Ascending aorta (tissue), 2 donors: ENCODE data around the gene FANCE. TPM values are rescaled to one million over a fixed set of nuclear protein-coding genes. Genes with fewer than 3 reads are reported as not detected.

Experiments
- DNase-seq, 2 donors: peaks; one replicate each; pipeline ENCODE4 v3.0.0-alpha.2; 2019; ENCODE audit warnings: low spot score in 2 of 2
- H3K27ac ChIP-seq, 2 donors: fragments of 200-600 bp; sonication (generic); one replicate each; pipeline ENCODE4 v1.5.1; 2016 to 2017; ENCODE audit warnings: mild to moderate bottlenecking in 1 of 2
- H3K27me3 ChIP-seq: fragments of 200-600 bp; sonication (generic); one replicate; pipeline ENCODE4 v1.5.1; 2017
- H3K36me3 ChIP-seq, 2 donors: fragments of 200-600 bp; sonication (generic); one replicate each; pipeline ENCODE4 v1.5.1; 2016
- H3K4me1 ChIP-seq, 2 donors: fragments of 200-600 bp; sonication (generic); one replicate each; pipeline ENCODE4 v1.5.1; 2016 to 2017; ENCODE audit warnings: mild to moderate bottlenecking in 1 of 2
- H3K4me3 ChIP-seq, 2 donors: fragments of 200-600 bp; sonication (generic); one replicate each; pipeline ENCODE4 v1.5.1; 2016 to 2017; ENCODE audit warnings: mild to moderate bottlenecking in 1 of 2
- H3K9me3 ChIP-seq, 2 donors: fragments of 200-600 bp; sonication (generic); one replicate each; pipeline ENCODE4 v1.5.1; 2016
- intact Hi-C: fragments of 100-400 bp; cut with DNase I; formaldehyde crosslinking; loops from one replicate; pipeline ENCODE4 v1.15.1; 2023
- total RNA-seq: library from RNA; depleted of rRNA; stranded (reverse); fragments of >200 nt; gene quantifications from one replicate; pipeline ENCODE4 v1.1.0, GENCODE V29; 2016
- TF ChIP-seq, protein P1 (sequence below), 3 experiments: fragments of 200-600 bp in 2 of 3; fragments of 450-650 bp in 1 of 3; sonication (generic) in 2 of 3; IDR thresholded peaks; one replicate each; pipeline ENCODE4 v1.5.1; 2016 to 2019; ENCODE audit warnings: antibody characterized with exemption in 3 of 3, mild to moderate bottlenecking in 1 of 3, moderate library complexity in 1 of 3

The FANCE gene
- total RNA-seq, 1 donor from 2014 or later, result 0.32 TPM

DNA sequence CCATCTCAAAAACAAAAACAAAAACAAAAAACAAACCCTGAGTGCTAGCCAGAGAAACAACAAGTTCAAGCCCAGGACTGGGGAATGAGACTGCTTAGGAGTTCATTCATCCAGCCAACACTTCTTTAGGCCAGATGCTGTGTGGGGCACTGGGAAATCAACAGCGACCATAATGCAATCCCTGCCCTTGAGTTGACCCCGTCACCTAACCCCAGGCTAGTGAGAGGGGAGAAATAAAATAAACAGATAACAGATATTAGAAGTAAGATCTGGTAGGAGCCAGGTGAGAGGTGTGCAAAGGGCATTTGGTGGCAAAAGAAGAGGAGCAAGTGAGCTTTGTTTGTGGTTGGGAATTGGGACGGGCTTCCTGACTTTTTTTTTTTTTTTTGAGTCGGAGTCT, 11.2 kb downstream of the FANCE start:
- no peaks in the 10 kb centered on the region for H3K27me3 ChIP-seq
- no peak for DNase-seq
- H3K27ac ChIP-seq, result no peak overlapping the region
- no peak overlapping the region for H3K4me3 ChIP-seq
- no peaks in the 10 kb centered on the region for H3K9me3 ChIP-seq
- intact Hi-C loops, result no loop called here
- peaks cover 0 to 6% of the 10 kb centered on the region in 2 donors for H3K4me1 ChIP-seq
- peaks cover 5 to 23% of the 10 kb centered on the region in 2 donors for H3K36me3 ChIP-seq
- TF ChIP-seq, protein P1, sequence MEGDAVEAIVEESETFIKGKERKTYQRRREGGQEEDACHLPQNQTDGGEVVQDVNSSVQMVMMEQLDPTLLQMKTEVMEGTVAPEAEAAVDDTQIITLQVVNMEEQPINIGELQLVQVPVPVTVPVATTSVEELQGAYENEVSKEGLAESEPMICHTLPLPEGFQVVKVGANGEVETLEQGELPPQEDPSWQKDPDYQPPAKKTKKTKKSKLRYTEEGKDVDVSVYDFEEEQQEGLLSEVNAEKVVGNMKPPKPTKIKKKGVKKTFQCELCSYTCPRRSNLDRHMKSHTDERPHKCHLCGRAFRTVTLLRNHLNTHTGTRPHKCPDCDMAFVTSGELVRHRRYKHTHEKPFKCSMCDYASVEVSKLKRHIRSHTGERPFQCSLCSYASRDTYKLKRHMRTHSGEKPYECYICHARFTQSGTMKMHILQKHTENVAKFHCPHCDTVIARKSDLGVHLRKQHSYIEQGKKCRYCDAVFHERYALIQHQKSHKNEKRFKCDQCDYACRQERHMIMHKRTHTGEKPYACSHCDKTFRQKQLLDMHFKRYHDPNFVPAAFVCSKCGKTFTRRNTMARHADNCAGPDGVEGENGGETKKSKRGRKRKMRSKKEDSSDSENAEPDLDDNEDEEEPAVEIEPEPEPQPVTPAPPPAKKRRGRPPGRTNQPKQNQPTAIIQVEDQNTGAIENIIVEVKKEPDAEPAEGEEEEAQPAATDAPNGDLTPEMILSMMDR (IDR thresholded peaks at IDR 0.05), result no peak

DNA sequence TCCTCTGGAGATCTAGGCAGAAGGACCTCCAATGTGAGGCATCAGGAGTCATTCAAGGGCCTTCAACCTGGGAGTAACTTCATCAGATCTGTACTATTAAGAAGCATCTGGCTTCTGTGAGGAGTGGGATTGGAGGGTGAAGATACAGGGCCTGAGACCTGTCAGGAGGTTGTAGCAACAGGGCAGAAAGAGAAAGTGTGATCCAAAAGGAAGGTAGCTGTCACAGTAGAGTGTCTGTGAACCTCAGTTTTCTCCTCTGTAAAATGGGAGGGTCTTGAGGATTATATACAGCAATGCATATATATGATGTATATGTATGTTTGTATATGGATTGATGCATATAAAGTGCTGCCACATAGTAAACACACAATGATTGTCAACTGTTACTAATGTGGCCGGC, 13.5 kb downstream of the FANCE start:
- Histone ChIP-seq H3K9me3 (no peaks in the 10 kb centered on the region), H3K4me1 (peaks cover 5 to 14% of the 10 kb centered on the region in 2 donors), H3K4me3 (no peak overlapping the region), H3K36me3 (peaks cover 2 to 17% of the 10 kb centered on the region in 2 donors), H3K27me3 (no peaks in the 10 kb centered on the region), H3K27ac (no peak overlapping the region)
- DNase-seq, result no peak
- TF ChIP-seq, protein P1 (IDR thresholded peaks at IDR 0.05), result no peak
- intact Hi-C loops, result no loop called here

DNA sequence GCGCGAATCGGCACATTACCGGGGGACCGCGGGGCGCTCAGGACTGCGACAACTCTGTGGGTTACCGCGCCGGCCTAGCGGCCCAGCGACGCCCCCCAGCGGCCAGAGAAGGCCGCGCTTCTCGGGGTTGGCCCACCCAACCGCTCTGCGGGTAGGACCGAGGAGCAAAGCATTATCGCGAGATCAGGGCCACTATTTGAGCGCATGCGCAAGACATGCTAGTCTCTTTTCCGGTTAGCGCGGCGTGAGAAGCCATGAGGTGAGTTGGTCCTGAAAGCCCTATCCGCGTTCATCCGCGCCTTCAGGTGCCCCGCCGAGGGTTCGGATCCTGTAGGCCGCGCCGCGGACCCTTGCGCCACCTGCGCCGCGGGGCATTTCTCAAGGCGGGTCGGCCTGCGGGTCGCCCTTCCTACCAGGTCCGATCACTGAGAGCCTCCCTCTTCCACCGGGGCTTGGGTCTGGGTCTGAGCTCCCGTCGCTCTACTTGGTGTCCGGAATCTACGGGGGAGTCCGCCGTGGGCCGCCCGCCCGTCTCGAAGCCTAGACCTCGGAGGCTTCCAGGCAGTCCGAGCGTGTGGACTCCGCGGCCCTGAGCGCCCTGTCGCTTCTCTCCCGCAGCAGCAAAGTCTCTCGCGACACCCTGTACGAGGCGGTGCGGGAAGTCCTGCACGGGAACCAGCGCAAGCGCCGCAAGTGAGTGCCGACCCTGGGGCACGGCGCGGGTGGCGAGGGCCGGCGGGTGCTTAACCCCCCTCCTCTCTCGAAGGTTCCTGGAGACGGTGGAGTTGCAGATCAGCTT, 16.2 kb downstream of the FANCE start, which contains the start of gene RPL10A:
Gene RPL10A (plus strand): TSS at position 221 of the 799 bp plus-strand sequence. CDS start 34 bp downstream, at position 255.
- intact Hi-C loops, result loop anchor here (1.0 to 2.0 kb wide), 4 partner anchors 16 to 126 kb away; partner anchors contain the start of genes FANCE, PPARD and TEAD3
- Histone ChIP-seq H3K27ac (peak within 1 kb of the TSS; percentile 84 to 88), H3K4me3 (peak within 1 kb of the TSS; percentile 72 to 78), H3K36me3 (peaks cover 26 to 33% of the 10 kb centered on the region in 2 donors), H3K27me3 (no peaks in the 10 kb centered on the region), H3K4me1 (peaks cover 5 to 19% of the 10 kb centered on the region in 2 donors), H3K9me3 (no peaks in the 10 kb centered on the region)
- peak; percentile 82 to 97 for DNase-seq
- TF ChIP-seq, protein P1 (IDR thresholded peaks at IDR 0.05), result peak; percentile 97 to 98 (median 98)

DNA sequence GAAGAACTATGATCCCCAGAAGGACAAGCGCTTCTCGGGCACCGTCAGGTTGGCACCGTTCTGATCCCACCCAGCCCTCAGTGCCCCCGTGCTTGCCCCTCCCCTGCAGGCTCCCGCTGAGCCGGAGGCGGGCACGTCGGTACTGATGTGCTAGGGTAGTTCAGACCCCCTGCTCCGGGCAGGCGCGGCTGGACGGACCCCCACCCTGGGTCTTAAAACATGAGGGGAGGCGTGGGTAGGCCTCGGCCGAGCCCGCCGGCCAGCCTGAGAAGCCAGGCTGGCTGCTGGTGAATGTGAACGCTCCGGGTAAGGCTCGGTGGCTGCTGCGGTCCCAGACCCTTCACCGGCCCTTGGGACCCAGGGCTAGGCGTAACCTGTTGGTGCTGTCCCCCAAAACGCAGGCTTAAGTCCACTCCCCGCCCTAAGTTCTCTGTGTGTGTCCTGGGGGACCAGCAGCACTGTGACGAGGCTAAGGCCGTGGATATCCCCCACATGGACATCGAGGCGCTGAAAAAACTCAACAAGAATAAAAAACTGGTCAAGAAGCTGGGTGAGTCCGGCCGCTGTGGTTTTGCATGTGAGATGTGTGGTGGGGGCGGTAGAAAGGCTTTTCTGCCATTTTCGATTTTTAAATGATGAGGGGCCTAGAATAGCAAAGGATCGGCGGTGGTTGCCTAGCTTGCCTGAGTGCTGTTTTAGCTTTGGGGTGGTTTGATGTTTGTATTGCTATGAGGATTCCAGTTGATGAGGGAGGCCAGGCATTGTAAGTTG, 17.0 kb downstream of the FANCE start:
- Histone ChIP-seq H3K4me3 (peak overlapping the region; percentile 72 to 78), H3K36me3 (peaks cover 29 to 39% of the 10 kb centered on the region in 2 donors), H3K27ac (peak overlapping the region; percentile 84 to 88), H3K9me3 (no peaks in the 10 kb centered on the region), H3K27me3 (no peaks in the 10 kb centered on the region), H3K4me1 (peaks cover 5 to 19% of the 10 kb centered on the region in 2 donors)
- intact Hi-C loops, result loop anchor here (1.0 to 2.0 kb wide), 4 partner anchors 17 to 127 kb away; partner anchors contain the start of genes FANCE, PPARD and TEAD3
- DNase-seq, result no peak
- TF ChIP-seq, protein P1 (IDR thresholded peaks at IDR 0.05), result no peak

DNA sequence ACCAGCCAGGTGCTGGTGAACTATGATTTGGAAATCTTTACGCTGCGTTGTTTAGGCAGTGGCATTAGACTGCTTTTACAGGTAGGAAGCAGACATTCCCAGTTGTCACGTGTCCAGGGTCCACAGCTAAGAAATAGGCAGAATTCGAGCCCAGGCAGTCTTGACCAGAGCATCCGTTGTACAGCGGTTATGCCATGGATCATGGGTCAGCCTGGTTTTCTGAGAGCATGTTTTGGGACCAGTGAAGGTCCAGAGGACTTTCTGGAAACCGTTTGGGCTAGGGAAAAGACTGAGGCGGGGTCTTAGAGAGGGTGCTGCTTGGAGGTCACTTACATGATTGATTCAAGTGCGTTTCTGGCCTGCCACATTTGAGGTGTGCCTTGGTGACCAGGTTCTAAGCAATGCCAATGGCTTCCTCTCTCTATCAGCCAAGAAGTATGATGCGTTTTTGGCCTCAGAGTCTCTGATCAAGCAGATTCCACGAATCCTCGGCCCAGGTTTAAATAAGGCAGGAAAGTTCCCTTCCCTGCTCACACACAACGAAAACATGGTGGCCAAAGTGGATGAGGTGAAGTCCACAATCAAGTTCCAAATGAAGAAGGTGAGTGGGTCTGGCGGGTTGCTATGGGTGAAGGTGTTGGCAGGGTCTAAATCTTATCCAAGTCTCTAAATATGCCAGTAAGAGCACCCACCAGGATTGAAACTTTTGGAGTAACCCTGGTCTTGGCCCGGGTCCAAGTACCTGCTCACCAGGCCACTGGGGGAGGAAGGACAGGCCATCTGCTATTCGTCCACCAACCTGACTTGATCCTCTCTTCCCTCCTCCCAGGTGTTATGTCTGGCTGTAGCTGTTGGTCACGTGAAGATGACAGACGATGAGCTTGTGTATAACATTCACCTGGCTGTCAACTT, 17.9 kb downstream of the FANCE start:
- Histone ChIP-seq H3K36me3 (peaks cover 38 to 47% of the 10 kb centered on the region in 2 donors), H3K27me3 (no peaks in the 10 kb centered on the region), H3K27ac (peak overlapping the region; percentile 84 to 88), H3K4me3 (peak overlapping the region; percentile 72 to 78), H3K9me3 (no peaks in the 10 kb centered on the region), H3K4me1 (peaks cover 5 to 19% of the 10 kb centered on the region in 2 donors)
- no peak for DNase-seq
- intact Hi-C loops, result loop anchor here (2.0 kb wide), 1 partner anchor 19 kb away; no protein-coding TSS in a partner anchor
- TF ChIP-seq, protein P1 (IDR thresholded peaks at IDR 0.05), result no peak
